ENCODE data around the gene ITPR2.

ITPR2 gene

DNA sequence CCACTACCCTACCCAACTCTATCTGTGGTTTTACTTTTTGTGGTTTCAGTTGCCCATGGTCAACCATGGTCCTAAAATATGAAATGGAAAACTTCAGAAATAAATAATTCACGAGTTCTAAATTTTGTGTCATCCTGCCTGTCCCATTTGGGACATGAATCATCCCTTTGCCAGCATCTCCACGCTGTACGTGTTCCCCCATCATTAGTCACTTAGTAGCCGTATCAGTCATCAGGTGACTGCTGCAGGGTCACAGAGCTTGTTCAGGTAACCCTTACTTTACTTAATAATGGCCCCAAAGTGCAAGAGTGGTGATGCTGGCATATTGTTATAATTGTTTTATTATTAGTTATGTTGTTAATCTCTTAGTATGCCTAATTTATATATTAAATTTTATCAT, 209.9 kb downstream of the ITPR2 start:
- TF ChIP-seq, protein P1, sequence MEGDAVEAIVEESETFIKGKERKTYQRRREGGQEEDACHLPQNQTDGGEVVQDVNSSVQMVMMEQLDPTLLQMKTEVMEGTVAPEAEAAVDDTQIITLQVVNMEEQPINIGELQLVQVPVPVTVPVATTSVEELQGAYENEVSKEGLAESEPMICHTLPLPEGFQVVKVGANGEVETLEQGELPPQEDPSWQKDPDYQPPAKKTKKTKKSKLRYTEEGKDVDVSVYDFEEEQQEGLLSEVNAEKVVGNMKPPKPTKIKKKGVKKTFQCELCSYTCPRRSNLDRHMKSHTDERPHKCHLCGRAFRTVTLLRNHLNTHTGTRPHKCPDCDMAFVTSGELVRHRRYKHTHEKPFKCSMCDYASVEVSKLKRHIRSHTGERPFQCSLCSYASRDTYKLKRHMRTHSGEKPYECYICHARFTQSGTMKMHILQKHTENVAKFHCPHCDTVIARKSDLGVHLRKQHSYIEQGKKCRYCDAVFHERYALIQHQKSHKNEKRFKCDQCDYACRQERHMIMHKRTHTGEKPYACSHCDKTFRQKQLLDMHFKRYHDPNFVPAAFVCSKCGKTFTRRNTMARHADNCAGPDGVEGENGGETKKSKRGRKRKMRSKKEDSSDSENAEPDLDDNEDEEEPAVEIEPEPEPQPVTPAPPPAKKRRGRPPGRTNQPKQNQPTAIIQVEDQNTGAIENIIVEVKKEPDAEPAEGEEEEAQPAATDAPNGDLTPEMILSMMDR (IDR thresholded peaks at IDR 0.05; ENCODE audit: low read depth, low read length): no peak
- no peaks in the 10 kb centered on the region for H3K9me3 ChIP-seq
- no peaks in the 10 kb centered on the region for H3K27me3 ChIP-seq
- H3K4me3 ChIP-seq (ENCODE audit: low read depth, low read length): no peak overlapping the region
- H3K4me1 ChIP-seq: no peaks in the 10 kb centered on the region
- H3K36me3 ChIP-seq: no peaks in the 10 kb centered on the region
- no peak for DNase-seq

DNA sequence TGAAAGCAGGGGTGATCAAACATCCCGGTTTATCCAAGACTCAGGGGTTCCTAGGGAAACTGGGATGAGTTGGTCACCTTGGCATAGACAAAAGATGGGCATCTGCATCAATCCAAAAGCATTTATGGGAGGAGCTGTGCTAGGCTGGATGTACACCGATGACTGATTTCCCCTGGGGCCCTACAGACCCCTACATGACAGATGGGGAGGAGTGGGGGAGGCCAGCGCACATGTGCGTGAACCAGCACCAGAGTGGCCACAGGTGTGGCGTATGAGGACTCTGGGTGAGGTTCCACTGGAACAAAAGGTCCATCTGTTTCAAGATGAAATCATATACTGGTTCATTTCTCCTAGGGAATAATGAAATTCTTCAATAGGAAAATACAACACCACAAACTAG, 210.4 kb downstream of the ITPR2 start:
- H3K36me3 ChIP-seq: no peaks in the 10 kb centered on the region
- H3K9me3 ChIP-seq: no peaks in the 10 kb centered on the region
- no peak overlapping the region for H3K4me3 ChIP-seq (ENCODE audit: low read depth, low read length)
- no peak for DNase-seq
- TF ChIP-seq, protein P1 (IDR thresholded peaks at IDR 0.05; ENCODE audit: low read depth, low read length): no peak
- H3K27me3 ChIP-seq: no peaks in the 10 kb centered on the region
- H3K4me1 ChIP-seq: no peaks in the 10 kb centered on the region

DNA sequence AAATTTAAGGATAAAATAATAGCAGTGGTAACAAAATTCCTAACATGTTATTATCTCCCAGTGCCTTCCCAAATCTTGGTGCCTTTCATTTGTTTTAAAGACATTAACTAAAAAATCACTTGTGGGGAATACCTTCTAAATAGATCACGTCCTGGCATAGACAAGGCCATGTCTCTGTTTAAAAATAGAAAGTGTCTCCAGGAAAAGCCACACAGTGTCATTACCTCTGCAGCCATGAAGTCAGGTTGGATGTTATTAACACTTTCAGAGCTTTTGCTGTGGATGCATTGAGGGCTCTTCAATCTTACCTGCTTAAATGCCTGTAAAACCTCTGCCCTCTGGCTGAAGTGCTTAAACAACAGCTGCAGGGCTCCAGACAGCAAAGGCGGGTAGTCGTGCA, 211.1 kb downstream of the ITPR2 start:
- no peaks in the 10 kb centered on the region for H3K9me3 ChIP-seq
- H3K27me3 ChIP-seq: no peaks in the 10 kb centered on the region
- TF ChIP-seq, protein P1 (IDR thresholded peaks at IDR 0.05; ENCODE audit: low read depth, low read length): no peak
- H3K4me1 ChIP-seq: no peaks in the 10 kb centered on the region
- H3K4me3 ChIP-seq (ENCODE audit: low read depth, low read length): no peak overlapping the region
- DNase-seq: no peak
- H3K36me3 ChIP-seq: no peaks in the 10 kb centered on the region

DNA sequence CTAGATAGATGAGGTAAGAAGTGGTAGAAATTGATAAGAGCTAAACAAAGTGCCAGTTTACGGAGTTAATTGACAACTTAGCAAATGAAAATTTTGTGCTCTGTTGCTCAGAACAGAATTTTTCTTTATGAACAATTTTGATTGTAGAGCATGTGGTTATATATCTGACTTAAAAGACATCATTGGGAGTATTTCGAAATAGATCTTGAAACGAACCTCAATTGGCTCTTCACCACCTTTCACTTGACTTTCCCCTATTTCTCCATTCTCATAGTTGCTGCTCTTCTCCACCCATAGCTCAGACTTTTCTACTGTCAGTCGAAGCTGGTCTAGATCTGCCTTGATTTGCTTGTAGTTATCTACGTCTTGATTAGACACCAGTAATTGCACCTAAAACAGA, 212.1 kb downstream of the ITPR2 start:
- TF ChIP-seq, protein P1 (IDR thresholded peaks at IDR 0.05; ENCODE audit: low read depth, low read length): no peak

DNA sequence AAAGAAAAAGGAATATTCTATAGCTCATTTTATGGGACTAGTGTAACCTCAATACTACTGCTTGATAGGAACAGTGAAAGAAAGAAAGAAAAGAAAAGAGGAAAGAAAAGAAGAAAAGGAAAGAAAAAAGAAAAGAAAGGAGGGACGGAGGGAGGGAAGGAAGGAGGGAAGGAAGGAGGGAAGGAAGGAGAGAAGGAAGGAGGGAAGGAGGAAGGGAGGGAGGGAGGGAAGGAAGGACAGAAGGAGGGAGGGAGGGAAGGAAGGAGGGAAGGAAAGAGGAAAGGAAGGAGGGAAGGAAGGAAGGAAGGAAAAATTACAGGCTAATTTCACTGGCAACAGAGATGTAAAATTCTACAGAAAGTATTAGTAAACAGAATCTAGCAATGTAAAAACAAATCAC, 215.5 kb downstream of the ITPR2 start:
- TF ChIP-seq, protein P1 (IDR thresholded peaks at IDR 0.05; ENCODE audit: low read depth, low read length): no peak
- Histone ChIP-seq H3K27me3 (no peaks in the 10 kb centered on the region), H3K4me1 (no peaks in the 10 kb centered on the region), H3K36me3 (no peaks in the 10 kb centered on the region), H3K9me3 (no peaks in the 10 kb centered on the region), H3K4me3 (ENCODE audit: low read depth, low read length) (no peak overlapping the region)
- no peak for DNase-seq

More for the DNA sequence above, 212.1 kb downstream of the ITPR2 start:
- Histone ChIP-seq H3K4me1 (no peaks in the 10 kb centered on the region), H3K9me3 (no peaks in the 10 kb centered on the region), H3K27me3 (no peaks in the 10 kb centered on the region), H3K36me3 (no peaks in the 10 kb centered on the region), H3K4me3 (ENCODE audit: low read depth, low read length) (no peak overlapping the region)
- DNase-seq: no peak

DNA sequence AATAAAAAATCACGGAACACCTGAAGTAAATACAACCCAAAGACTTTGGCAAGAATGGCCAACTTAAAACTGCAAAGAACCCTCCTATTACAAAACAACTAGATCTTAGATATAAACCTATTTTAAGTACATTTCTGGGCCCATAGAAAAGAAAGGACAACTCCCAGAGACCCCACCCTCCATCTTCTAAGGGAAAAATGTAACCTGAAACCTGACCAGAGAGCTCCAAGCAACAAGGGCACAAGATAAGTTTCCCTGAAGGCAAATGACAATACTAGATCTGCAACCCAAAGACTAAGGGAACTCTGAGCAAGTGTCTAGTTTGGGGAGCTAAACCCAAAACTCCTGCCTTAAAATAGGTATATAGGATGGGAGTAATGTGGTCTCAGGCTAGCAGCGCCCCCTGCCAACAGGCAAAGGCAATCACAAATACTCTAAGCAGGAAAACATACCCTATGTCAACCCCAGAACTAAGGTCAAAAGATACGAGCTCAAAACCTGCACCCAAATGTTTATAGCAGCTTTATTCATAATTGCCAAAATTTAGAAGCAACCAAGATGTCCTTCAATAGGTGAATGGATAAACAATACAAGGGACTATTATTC, 218.9 kb downstream of the ITPR2 start:
- Histone ChIP-seq H3K9me3 (no peaks in the 10 kb centered on the region), H3K36me3 (no peaks in the 10 kb centered on the region)
- peak; percentile 39 for DNase-seq

More for the DNA sequence above, 218.9 kb downstream of the ITPR2 start:
- TF ChIP-seq, protein P1 (IDR thresholded peaks at IDR 0.05; ENCODE audit: low read depth, low read length): peak; percentile 79
- H3K27me3 ChIP-seq: no peaks in the 10 kb centered on the region
- H3K4me3 ChIP-seq (ENCODE audit: low read depth, low read length): no peak overlapping the region
- H3K4me1 ChIP-seq: no peaks in the 10 kb centered on the region
